ENCODE data around the gene ATG16L2. TPM values are rescaled to one million over a fixed set of nuclear protein-coding genes. Genes with fewer than 3 reads are reported as not detected.
A peak's percentile ranks its signal among the peaks of the same experiment; 100 is the strongest.

Gene ATG16L2
- total and polyA plus RNA-seq, 9 of the 15 experiments (the other 6 are each of a cell fraction or from before 2014, with no cell fraction given): 0.18 to 11.2 (median 6.2) TPM

GRCh38 chr11:72773291-72773690, 40.9 kb upstream of the ATG16L2 start:
- peak overlapping the region in 1 of 2 experiments; percentile 23; a peak in 2 of 4 replicates for H3K9ac ChIP-seq (ENCODE audit: insufficient read depth in 1 of 2, low read depth in 2 of 2, low read length in 2 of 2)
- ATAC-seq (no peak), FAIRE-seq (peak; percentile 70)
- TF ChIP-seq CREB1 (IDR thresholded peaks at IDR 0.05) (no peak), CREB1 (CRISPR knock-in tag; IDR thresholded peaks at IDR 0.05) (no peak), EGR1 (conservative IDR thresholded peaks at IDR 0.05) (peak; percentile 48; the same call in 1 of the 2 replicates), ZNF232 (CRISPR knock-in tag; IDR thresholded peaks at IDR 0.05) (no peak), GTF3C2 (IDR thresholded peaks at IDR 0.05; ENCODE audit: borderline replicate concordance, extremely low read depth, insufficient read length) (no peak), DEAF1 (CRISPR knock-in tag; IDR thresholded peaks at IDR 0.05) (no peak), ELK3 (CRISPR knock-in tag; IDR thresholded peaks at IDR 0.05) (no peak), HMG20B (CRISPR knock-in tag; IDR thresholded peaks at IDR 0.05) (no peak), ZNF79 (CRISPR knock-in tag; IDR thresholded peaks at IDR 0.05; ENCODE audit: low read depth) (no peak), RBM14 (IDR thresholded peaks at IDR 0.05; ENCODE audit: borderline replicate concordance, insufficient read depth, low read depth, low read length) (no peak), HDAC3 (IDR thresholded peaks at IDR 0.05; ENCODE audit: borderline replicate concordance, partially characterized antibody) (no peak), ZNF280A (IDR thresholded peaks at IDR 0.05; ENCODE audit: low read depth, partially characterized antibody) (no peak), PYGO2 (tag; IDR thresholded peaks at IDR 0.05) (no peak), ZNF175 (CRISPR knock-in tag; IDR thresholded peaks at IDR 0.05; ENCODE audit: low read depth) (no peak)

More at GRCh38 chr11:72773291-72773690, 40.9 kb upstream of the ATG16L2 start:
- Histone ChIP-seq H2AFZ (ENCODE audit: low read depth, low read length) (no peak overlapping the region), H3K27me3 (ENCODE audit: control insufficient read depth in 2 of 2, insufficient read depth in 2 of 2, low read length in 2 of 2) (no peaks in the 10 kb centered on the region), H4K20me1 (replicated peaks; ENCODE audit: control insufficient read depth, insufficient read depth, low read length) (no peaks in the 10 kb centered on the region), H3K9me1 (ENCODE audit: control insufficient read depth, insufficient read depth, low read length) (peaks cover 7% of the 10 kb centered on the region), H3K9me3 (replicated peaks; ENCODE audit: control insufficient read depth, insufficient read depth, low read depth, low read length) (no peaks in the 10 kb centered on the region), H3K36me3 (ENCODE audit: control insufficient read depth, insufficient read depth, low read length) (no peaks in the 10 kb centered on the region; the same call in 1 of the 3 replicates), H3K27ac (ENCODE audit: extremely low read depth, low read depth, low read length) (peak overlapping the region; percentile 17; the same call in 1 of the 3 replicates), H3K4me3 (no peak overlapping the region), H3K79me2 (ENCODE audit: control insufficient read depth, insufficient read depth, low read length) (peaks cover 3% of the 10 kb centered on the region; the same call in 1 of the 3 replicates), H3K4me2 (ENCODE audit: insufficient read depth, low read length) (no peak overlapping the region), H3K4me1 (replicated peaks in 1 of 2; ENCODE audit: control insufficient read depth in 2 of 2, insufficient read depth in 2 of 2, low read length in 2 of 2) (peaks cover 44 to 60% of the 10 kb centered on the region in 2 experiments)
- WGBS (ENCODE audit: insufficient coverage, low coverage, missing lambda C conversion rate): 18% methylated on average over 5 of the region's 5 CpGs
- peak in 2 of 4 experiments; percentile 52 to 54 for DNase-seq (ENCODE audit: extremely low read depth in 1 of 4, low spot score in 3 of 4)
- CTCF ChIA-PET (ENCODE audit: low intra/inter-chr PET ratio): no interaction called here
- intact Hi-C loops (cut with micrococcal nuclease) (no loop called here), in situ Hi-C loops (cut with MboI) (no loop called here)
- POLR2A ChIA-PET: interaction anchor here (0.5 kb wide), 1 partner anchor 21 kb away, joined by 3 read pairs; the partner anchor contains the start of gene STARD10
- no TSS peak for BruUV-seq (replicated peaks)

Measured in K562 (cell line).